Suprapubic skin (tissue), 4 donors: ENCODE measurements around the gene GIMAP1. TPM values are rescaled to one million over a fixed set of nuclear protein-coding genes. Genes with fewer than 3 reads are reported as not detected.

Source experiments
- DNase-seq, 2 donors: peaks; one replicate each; pipeline ENCODE4 v3.0.0-alpha.2; 2019; ENCODE audit warnings: low spot score in 2 of 2
- H3K27ac ChIP-seq: fragments of 200-600 bp; sonication (generic); one replicate; pipeline ENCODE4 v1.5.1; 2019
- H3K27me3 ChIP-seq: fragments of 200-600 bp; sonication (generic); one replicate; pipeline ENCODE4 v1.5.1; 2019
- H3K36me3 ChIP-seq: fragments of 200-600 bp; sonication (generic); one replicate; pipeline ENCODE4 v1.5.1; 2019
- H3K4me1 ChIP-seq: fragments of 200-600 bp; sonication (generic); one replicate; pipeline ENCODE4 v1.5.1; 2019
- H3K4me3 ChIP-seq: fragments of 200-600 bp; sonication (generic); one replicate; pipeline ENCODE4 v1.5.1; 2019; ENCODE audit warnings: mild to moderate bottlenecking
- H3K9me3 ChIP-seq: fragments of 200-600 bp; sonication (generic); one replicate; pipeline ENCODE4 v1.5.1; 2019
- CTCF ChIP-seq, 2 donors: fragments of 200-600 bp in 1 of 2; fragments of 450-650 bp in 1 of 2; sonication (generic) in 1 of 2; IDR thresholded peaks; one replicate each; pipeline ENCODE4 v1.5.1; 2016 to 2019; ENCODE audit warnings: antibody characterized with exemption in 2 of 2, mild to moderate bottlenecking in 1 of 2, moderate library complexity in 1 of 2
- EP300 ChIP-seq: sonication (generic); formaldehyde crosslinking; IDR thresholded peaks from one replicate; pipeline ENCODE4 v1.6.1; 2017; ENCODE audit warnings: antibody characterized with exemption
- POLR2A ChIP-seq, 2 donors: fragments of 450-650 bp; IDR thresholded peaks; one replicate each; pipeline ENCODE4 v1.6.1; 2017; ENCODE audit warnings: antibody characterized with exemption in 2 of 2, mild to moderate bottlenecking in 2 of 2, moderate library complexity in 2 of 2
- POLR2AphosphoS5 ChIP-seq, 3 donors: sonication (generic); formaldehyde crosslinking; IDR thresholded peaks; one replicate each; pipeline ENCODE4 v1.6.1; 2017; ENCODE audit warnings: antibody characterized with exemption in 3 of 3
- WGBS: methylation state at CpG from one replicate; pipeline ENCODE4 v1.1.5; 2018; 5-methylcytosine and 5-hydroxymethylcytosine counted together
- total RNA-seq, 4 donors: library from RNA; depleted of rRNA; stranded (reverse); fragments of >200 nt; gene quantifications; one replicate each; pipeline ENCODE4 v1.1.0, GENCODE V29; 2016

Gene GIMAP1
- total RNA-seq, 4 donors from 2014 or later: 0.38 to 3.9 (median 2.2) TPM

GRCh38 chr7:150685219-150686029 lies 31.0 kb upstream of the GIMAP1 start, which contains the start of gene GIMAP2:
Gene GIMAP2 (plus strand): TSS chr7:150685706. CDS start chr7:150687060, 1,354 bp downstream.
- Histone ChIP-seq H3K9me3 (no peaks in the 10 kb centered on the region), H3K27ac (peak within 1 kb of the TSS; percentile 52), H3K4me3 (peak within 1 kb of the TSS; percentile 45), H3K4me1 (peaks cover 6% of the 10 kb centered on the region), H3K27me3 (no peaks in the 10 kb centered on the region), H3K36me3 (no peaks in the 10 kb centered on the region)
- no peak for TF ChIP-seq CTCF (IDR thresholded peaks at IDR 0.05)
- TF ChIP-seq EP300: no peak
- TF ChIP-seq POLR2A (IDR thresholded peaks at IDR 0.05): no peak
- no peak for TF ChIP-seq POLR2AphosphoS5 (IDR thresholded peaks at IDR 0.05)
- WGBS: 4% methylated on average over 6 of the region's 6 CpGs
- no peak for DNase-seq

DNA sequence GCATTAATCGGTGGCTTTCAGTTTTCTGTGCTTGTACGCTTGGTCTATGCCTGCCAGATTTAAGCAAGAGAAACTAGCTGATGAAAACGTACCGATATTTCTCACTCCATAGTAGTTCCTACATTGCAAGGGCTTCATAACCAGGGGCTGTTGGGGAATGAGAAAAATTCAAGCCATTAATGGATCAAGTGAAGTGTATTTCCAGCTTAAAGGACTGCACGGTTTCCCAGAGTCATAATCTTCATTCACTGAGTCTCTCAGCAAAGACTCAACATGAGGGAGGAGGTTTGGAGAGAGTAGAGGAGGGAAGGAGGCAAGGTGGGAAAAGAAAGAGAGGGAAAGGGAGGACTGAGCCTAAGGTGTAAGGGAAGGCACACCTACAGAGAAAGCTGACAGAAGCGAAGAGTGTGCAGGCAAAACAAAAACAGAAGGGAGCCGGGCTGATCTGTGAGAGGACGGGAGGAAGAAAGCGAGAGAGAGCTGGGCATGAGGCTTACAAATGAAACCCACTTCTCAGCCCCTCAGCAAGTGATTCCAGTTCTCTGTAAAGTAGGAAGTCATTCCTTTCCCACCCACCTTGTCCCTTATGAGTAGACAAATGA lies 30.3 kb upstream of the GIMAP1 start:
- H3K4me3 ChIP-seq: peak overlapping the region; percentile 45
- 37% methylated on average over 8 of the region's 9 CpGs for WGBS
- no peak for DNase-seq
- H3K9me3 ChIP-seq: no peaks in the 10 kb centered on the region
- no peaks in the 10 kb centered on the region for H3K27me3 ChIP-seq
- H3K4me1 ChIP-seq: peaks cover 6% of the 10 kb centered on the region
- peak overlapping the region; percentile 52 for H3K27ac ChIP-seq
- TF ChIP-seq POLR2A (IDR thresholded peaks at IDR 0.05) (no peak), CTCF (IDR thresholded peaks at IDR 0.05) (no peak), EP300 (no peak), POLR2AphosphoS5 (IDR thresholded peaks at IDR 0.05) (no peak)
- no peaks in the 10 kb centered on the region for H3K36me3 ChIP-seq

- 94% methylated on average over 6 of the region's 6 CpGs for WGBS
- Histone ChIP-seq H3K4me1 (peaks cover 6% of the 10 kb centered on the region), H3K36me3 (peaks cover 3% of the 10 kb centered on the region), H3K27me3 (no peaks in the 10 kb centered on the region), H3K4me3 (no peak overlapping the region), H3K9me3 (no peaks in the 10 kb centered on the region), H3K27ac (no peak overlapping the region)
- no peak for TF ChIP-seq EP300
- no peak for TF ChIP-seq POLR2A (IDR thresholded peaks at IDR 0.05)
- TF ChIP-seq CTCF (IDR thresholded peaks at IDR 0.05): no peak
- no peak for TF ChIP-seq POLR2AphosphoS5 (IDR thresholded peaks at IDR 0.05)
- no peak for DNase-seq
These were observed 27.8 kb upstream of the GIMAP1 start for GRCh38 chr7:150688630-150689029.

DNA sequence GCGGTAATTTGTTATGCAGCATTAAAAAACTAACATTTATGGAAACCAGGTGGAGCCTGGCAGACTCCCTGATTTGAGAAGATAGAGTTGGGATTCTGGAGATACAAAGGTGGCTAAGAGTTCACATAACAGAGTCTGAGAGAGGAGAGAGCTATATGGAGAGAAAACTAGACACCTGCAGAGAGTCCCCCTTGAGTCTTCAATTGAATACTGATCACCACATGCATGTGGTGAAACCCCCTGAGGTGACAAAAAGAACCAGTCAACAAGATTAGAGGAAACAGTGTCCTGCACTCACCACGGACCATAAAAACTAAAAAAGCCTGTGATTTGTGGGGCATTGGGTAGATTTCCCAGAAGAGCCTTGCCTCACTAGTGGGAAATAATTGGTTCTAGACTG lies 20.8 kb upstream of the GIMAP1 start:
- no peak overlapping the region for H3K27ac ChIP-seq
- peaks cover 22% of the 10 kb centered on the region for H3K9me3 ChIP-seq

More for the DNA sequence above, 20.8 kb upstream of the GIMAP1 start:
- TF ChIP-seq CTCF (IDR thresholded peaks at IDR 0.05) (no peak), POLR2A (IDR thresholded peaks at IDR 0.05) (no peak), POLR2AphosphoS5 (IDR thresholded peaks at IDR 0.05) (no peak), EP300 (no peak)
- H3K36me3 ChIP-seq: peaks cover 3% of the 10 kb centered on the region
- WGBS: 57% methylated on average over 2 of the region's 2 CpGs
- no peaks in the 10 kb centered on the region for H3K27me3 ChIP-seq
- H3K4me3 ChIP-seq: no peak overlapping the region
- H3K4me1 ChIP-seq: no peaks in the 10 kb centered on the region
- DNase-seq: no peak
